Measurements from ENCODE around the gene SHISA4.

The SHISA4 gene

GRCh38 chr1:201882665-201883132 is 6.0 kb upstream of the SHISA4 start:
- no peak for DNase-seq

DNA sequence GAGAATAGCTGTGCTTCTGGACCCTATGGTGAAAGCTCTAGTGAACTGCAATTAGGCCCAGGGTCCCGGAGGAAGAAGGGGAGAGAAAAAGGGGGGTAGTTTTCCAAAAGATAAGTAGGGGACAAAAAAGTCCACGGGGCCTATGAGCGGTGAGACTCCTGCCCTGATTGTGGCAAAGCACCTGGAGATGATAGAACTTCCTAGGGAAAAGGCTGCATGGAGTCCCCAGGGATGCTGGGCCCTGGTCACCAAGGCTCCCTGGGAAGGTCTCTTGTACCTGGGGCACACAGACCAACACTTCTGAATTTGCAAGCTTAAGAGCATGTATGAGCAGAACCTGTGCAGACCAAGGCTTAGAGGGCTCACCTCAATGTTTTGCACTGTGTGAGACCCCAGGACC is 5.4 kb upstream of the SHISA4 start:
- no peak for DNase-seq

DNA sequence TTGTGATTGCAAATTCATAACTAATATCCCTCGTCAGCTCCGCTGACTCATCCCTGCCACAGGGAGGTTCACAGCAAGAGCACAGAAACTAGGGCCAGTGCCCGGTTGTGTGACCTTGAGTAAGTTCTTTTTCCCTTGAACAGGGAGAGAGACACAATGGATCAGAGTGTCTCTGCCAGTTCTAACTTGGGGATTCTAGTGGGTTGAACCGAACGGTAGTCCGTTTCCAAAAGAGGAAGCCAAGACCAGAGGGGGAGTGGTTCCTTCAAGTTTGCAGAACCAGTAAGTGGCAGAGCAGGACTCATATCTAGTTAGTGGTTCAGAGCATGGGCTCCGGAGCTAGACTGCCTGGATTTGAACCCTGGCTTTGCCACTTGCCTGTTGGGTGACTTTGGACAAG is 4.9 kb upstream of the SHISA4 start:
- DNase-seq = no peak

GRCh38 chr1:201884425-201884824 is 4.3 kb upstream of the SHISA4 start:
- no peak for DNase-seq

DNA sequence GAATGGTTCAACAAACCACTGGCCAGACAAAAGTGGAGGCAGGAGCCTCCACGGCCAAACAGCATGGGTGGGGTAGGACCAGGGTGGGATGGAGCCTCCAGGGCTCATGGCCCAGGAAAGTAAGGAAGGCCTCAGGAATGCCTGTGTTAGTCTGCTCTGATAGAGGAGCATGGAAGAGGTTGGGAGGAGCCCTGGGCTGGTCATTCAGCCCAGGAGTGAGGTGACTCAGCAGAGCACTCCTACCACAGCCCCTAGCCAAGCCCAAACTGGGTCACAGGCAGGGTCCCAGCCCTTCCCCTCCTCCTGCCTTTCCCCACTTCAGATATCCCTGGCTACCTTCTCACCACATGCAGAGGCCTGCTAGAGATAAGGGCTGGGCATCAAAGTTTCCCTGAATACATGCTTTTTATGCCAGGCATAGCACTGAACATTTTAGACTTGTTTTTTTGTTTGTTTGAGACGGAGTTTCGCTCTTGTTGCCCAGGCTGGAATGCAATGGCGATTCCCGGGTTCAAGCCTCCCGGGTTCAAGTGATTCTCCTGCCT is 3.1 kb upstream of the SHISA4 start:
- no peak for DNase-seq

DNA sequence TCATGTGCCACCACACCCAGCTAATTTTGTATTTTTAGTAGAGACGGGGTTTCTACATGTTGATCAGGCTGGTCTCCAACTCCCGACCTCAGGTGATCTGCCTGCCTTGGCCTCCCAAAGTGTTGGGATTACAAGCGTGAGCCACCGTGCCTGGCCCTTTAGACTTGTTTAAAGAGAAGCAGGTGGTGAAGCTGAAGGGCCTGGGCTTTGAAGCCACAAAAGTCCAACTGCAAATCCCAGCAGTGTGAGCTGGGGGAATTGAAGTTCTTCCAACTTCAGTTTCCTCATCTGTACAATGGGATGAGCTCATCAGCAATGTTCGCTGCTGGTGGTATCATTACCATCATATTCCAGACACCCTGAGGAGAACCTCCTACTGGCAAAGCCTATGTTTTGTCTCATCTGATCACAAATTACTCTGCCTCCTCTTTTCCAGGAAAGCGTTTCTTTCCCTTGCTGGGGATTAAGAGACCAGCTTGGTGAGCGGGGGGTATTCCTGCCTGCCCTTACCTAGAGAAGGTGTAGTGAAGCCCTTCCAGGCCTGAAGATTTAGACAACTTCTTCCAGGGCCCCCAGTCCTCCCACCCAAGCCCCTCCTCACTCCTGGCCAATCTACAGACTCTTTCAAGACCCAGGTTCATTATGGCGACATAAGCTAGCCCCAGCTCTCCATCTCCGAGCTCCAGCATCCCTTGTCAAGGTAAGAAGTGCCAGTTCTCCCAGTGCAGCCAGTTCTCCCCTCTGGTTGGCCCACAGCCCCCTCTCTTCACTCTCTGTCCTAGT is 2.4 kb upstream of the SHISA4 start:
- DNase-seq = no peak

DNA sequence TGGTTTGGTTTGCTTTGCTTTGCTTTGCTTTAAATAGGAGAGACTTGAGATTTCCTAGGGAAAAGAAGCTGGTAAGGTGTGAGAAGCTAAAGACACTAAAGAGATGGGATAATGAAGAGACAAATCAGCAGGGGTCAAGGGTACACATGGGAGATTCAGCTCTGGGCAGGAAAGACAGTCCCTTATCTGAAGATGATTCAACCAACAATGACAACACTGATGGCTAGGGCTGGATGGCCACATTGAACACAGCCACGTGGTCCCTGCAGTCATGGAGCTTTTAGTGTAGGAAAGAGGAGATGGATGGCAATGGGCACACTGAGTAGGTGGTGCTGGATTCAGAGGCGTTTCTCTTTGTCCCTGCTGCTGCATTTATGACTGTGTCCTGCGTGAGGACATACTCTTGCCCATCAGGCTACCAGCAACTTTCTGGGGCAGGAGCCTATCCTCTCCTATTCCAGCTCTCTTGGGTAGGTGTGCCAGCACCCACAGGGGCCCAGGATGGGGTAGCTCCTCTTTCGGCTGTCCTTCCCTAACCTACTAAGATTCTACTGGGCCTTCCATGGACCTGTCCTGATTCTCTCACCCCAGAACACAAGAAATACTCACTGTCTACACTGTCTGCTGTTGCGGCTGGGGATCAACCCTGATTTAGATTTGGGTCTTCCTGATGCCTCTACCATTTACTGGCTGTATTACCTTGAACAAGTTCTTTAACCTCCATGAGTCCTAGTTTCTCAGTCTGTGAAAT is 1.4 kb upstream of the SHISA4 start:
- DNase-seq = no peak

GRCh38 chr1:201889090-201889968 is 631 bp downstream of the SHISA4 start:
- no peak for DNase-seq

- no peak for DNase-seq
Observed at GRCh38 chr1:201890223-201890622, 1.5 kb downstream of the SHISA4 start.

DNA sequence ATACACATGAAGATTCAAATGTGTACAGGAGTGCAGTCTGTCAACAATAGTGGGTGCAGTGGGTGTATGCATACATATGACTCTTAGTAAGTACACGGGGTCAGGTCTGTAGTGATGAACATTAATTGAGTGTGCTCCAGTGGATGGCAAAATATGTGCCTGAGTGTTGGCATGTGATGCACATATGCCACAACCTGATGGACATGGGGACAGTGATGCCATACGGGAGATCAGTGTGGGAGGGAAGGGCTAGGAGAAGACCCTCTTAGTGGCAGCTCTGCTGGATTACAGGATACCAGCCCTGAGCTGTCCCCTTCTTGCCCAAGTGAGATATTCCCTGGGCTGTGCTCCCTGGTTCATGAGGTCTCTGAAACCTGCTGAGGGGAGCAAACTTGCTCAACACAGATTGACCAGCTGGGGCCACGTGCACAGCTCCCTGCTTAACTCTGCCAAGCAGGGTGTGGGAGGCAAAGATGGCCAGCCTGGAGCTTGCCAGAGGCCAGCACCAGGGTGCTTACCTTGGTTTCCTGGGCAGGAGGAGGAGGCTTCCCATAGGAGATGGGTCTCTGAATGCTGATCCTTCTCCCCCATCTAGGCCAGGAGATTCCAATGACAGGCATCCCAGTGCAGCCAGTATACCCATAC is 2.2 kb downstream of the SHISA4 start:
- no peak for DNase-seq

- no peak for DNase-seq
Observed at GRCh38 chr1:201891451-201892045, 2.9 kb downstream of the SHISA4 start.

DNA sequence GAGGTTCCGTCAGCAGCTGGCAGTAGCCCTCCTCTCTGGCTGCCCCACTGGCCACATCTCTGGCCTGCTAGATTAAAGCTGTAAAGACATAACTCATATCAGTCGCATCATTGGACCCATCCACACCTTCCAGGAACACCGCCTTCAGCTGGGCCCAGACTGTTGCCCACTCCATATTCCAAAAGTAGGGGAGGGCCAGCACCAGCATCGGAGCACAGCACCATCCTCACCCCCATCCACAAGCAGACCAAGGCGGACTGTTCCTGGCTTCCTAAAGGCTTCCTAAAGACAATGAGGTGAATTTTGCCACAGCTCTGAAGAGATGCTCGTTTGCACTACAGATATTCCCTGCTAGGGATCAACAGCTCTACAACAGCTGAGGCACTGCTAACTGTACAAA is 3.5 kb downstream of the SHISA4 start:
- DNase-seq = no peak

- DNase-seq = no peak
Observed at GRCh38 chr1:201893431-201893830, 4.7 kb downstream of the SHISA4 start.

DNA sequence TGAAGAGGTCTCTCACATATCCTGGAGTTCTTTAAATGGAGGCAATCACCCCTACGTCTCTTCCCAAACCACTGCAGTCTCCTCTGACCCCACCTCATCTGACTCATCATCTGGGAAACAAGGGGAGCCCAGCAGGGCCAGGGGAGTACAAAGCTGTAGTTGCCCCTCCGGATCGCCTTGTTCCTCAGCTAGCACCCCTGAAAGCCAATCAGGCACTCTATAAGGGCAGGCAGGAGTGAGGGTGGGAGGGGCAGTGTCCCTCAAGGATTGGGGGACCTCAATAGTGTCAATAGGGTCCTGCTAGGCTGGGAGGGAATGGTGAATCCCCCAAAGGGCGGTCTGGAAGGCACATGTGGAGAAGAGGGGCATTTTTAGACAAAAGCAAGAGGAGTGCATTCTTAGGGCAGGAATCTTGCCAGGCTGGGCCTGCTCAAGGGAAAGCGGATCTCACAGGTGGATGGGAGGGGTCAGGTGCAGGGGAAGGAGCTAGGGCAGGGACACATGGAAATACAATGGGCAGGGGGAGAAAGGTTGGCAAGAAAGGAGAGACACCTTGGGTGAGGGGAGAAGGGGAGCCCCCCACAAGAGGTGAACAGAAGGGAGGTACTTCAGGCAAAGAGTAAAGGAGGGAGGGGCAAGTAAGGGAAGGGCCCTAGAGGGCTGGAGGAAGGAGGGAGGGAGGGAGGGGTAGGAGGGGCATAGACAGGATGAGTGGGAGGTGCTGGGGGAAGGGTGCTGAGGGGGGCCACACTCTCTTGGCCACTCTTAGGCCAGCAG is 5.8 kb downstream of the SHISA4 start:
- DNase-seq = no peak

- DNase-seq = no peak
Observed at GRCh38 chr1:201895120-201895665, 6.5 kb downstream of the SHISA4 start.

DNA sequence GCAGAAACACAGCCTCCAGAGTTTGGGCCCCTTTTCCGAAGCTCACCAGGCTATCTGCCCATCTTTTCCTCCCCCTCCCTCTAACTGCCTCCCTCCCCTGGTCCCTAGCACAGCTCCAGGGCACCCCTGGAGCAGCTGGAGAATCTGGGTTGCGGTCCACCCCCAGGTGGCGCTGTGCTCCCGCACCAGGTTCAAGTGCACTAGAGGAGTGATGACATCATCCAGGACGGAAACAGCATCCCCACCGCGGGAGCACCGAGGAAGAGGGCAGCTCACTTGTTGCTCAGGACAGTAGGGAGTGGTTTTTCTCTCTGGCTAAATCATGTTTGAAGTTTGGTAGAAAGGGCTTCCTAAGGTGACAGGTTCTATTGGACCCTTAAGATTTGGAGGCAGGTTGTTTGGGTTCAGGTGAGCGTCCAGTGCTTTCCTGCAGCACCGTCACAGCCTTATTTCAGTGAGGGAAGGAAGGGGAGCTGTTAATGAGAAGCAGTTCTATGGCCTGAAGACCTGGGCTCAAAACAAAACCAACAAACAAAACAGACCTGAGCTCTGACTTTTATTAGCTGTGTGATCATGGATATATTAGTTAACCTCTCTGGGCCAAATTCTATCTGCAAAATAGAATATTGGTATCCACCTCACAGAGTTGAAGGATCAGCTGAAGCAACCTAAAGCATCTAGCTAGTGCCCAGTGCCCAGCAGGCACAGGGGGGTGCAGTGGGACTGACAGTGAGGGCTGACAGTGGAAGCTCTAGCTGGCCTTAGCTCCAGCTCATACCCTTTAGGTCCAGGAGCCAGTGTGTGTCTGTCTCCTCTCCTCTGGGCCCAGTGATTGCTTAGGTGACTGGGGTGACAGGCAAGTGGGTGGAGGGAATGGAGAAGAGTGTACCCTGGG is 7.5 kb downstream of the SHISA4 start:
- peak; percentile 66 for DNase-seq

- no peak for DNase-seq
Observed at GRCh38 chr1:201896951-201897391, 8.3 kb downstream of the SHISA4 start.

DNA sequence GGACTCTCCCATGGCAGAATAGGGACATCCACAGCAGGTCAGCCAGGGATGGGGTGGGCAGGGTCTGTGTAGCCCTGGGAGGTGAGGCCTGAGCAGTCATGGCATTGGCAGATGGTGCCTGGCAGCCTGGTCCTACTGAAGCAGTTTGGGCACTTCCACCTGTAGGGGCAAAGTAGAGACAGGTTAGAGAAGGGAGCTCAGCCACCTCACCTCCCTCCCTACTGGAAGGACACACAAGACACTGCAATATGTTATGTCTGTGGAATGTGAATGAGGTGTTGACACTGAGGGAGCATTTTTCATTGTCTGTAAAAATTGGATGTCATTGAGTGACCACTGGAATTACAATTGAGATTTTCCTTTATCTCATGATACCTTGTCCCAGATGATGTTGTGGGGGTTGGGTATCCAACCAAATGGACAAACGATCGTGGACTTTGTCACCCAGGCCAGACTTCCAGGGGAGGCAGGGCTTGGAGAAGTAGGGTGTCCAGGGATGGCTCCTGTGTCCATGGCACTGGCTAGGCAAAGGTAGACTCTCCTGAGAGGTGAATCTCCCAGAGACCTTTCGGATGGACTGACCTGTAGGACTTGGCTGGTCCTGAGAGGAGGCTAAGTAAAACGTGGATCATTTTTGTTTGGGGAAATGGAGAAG is 9.7 kb downstream of the SHISA4 start:
- DNase-seq = no peak

DNA sequence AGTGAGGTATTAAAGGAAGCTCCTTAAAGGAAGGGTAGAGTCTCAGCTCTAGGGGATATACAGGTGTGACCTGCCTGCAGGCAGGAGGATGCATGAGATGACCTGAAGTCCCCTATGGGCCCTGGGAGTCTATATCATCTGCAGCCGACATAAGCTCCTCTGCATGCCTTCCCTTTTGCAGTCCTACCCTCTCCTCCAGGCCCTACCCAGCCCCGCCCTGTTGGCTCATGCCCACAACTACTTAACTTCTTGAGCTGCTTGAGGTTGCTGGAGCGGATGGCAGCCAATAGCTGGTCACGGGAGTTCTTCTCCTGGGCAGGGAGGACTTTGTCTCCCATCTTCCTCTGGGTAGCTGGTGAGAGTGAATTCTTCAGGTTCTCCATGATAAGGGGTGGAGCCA is 10.3 kb downstream of the SHISA4 start:
- no peak for DNase-seq
